GM23248 (cell line): Measurements from ENCODE around the gene SLC44A2.

Source experiments
- EZH2 ChIP-seq: fragments of 200-600 bp; sonication (generic); IDR thresholded peaks from 2 replicates; pipeline ENCODE4 v1.6.1; 2018; ENCODE audit warnings: antibody characterized with exemption, mild to moderate bottlenecking; ENCODE audit not compliant: insufficient read depth, poor library complexity, severe bottlenecking
- EZH2phosphoT487 ChIP-seq: fragments of 200-600 bp; sonication (generic); IDR thresholded peaks from 2 replicates; pipeline ENCODE4 v1.6.1; 2018; ENCODE audit warnings: antibody characterized with exemption, moderate library complexity, mild to moderate bottlenecking, low read depth; ENCODE audit not compliant: insufficient read depth

GRCh38 chr19:10661946-10662345 lies 36.6 kb downstream of the SLC44A2 start:
- TF ChIP-seq EZH2 (no peak), EZH2phosphoT487 (no peak)
